Measurements from ENCODE around the gene PCSK1N. TPM values are rescaled to one million over a fixed set of nuclear protein-coding genes. Genes with fewer than 3 reads are reported as not detected.

Gene PCSK1N
- polyA plus RNA-seq, 1 of the 3 experiments (the other 2 are of a cell fraction), result 35.0 TPM

DNA sequence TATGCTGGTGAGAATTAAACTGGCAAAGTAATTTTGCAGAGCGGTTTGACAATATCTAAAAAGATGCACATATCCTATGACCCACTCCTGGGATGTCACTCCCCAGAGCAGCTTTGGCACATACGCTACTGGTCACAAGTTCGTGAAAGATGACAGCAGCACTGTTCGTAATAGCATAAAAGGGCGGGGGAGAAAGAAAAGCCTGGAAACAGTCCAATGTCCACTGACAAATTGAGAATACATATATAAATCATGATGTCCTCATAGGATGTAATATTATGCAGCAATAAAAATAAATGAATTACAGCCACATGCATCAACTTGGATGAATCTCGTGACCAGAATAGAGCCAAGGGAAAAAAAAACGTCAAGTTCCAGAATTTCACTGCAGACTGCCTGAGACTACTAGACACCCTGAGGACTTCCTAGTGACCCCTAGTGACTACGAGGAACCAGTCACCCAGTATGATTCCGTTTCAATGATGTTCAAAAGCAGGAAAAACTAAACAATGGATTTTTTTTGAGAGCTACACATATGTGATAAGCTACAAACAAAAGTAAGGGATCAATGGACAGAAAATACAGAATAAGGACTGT, 1.8 kb downstream of the PCSK1N start:
- Histone ChIP-seq H4K20me1 (ENCODE audit: insufficient read depth) (no peaks in the 10 kb centered on the region), H3K9me2 (no peaks in the 10 kb centered on the region), H3K4me1 (ENCODE audit: control insufficient read depth in 1 of 2, insufficient read depth in 2 of 2, low read depth in 1 of 2, low read length in 1 of 2) (peaks cover 0 to 3% of the 10 kb centered on the region in 2 experiments; a peak in 1 of 4 replicates), H3F3A (replicated peaks; ENCODE audit: insufficient read depth) (no peaks in the 10 kb centered on the region), H3K36me3 (replicated peaks in 1 of 2; ENCODE audit: control insufficient read depth in 1 of 2, insufficient read depth in 2 of 2, low read length in 1 of 2) (no peaks in the 10 kb centered on the region), H3K4me2 (peak overlapping the region; percentile 74), H3K27me3 (ENCODE audit: insufficient read depth) (peaks cover 13% of the 10 kb centered on the region), H3K4me3 (ENCODE audit: low read depth in 2 of 2, low read length in 1 of 2) (peak overlapping the region; percentile 53 to 63; a peak in 1 of 4 replicates), H3K9ac (no peak overlapping the region), H3K27ac (ENCODE audit: low read depth in 2 of 2, low read length in 1 of 2) (no peak overlapping the region), H2AFZ (ENCODE audit: low read depth) (no peak overlapping the region), H3K79me2 (ENCODE audit: insufficient read depth) (no peaks in the 10 kb centered on the region), H3K9me3 (no peaks in the 10 kb centered on the region)
- CTCF ChIA-PET, result interaction anchor here (0.7 to 1.3 kb wide), 3 partner anchors 8 to 24 kb away, joined by 3 to 5 read pairs (median 4); no protein-coding TSS in a partner anchor
- peak; percentile 65 for DNase-seq
- 25% methylated on average over 9 of the region's 9 CpGs for WGBS (ENCODE audit: low lambda C conversion rate)
- POLR2A ChIA-PET, result no interaction called here
- no peak for TF ChIP-seq TAF1 (IDR thresholded peaks at IDR 0.05; ENCODE audit: borderline replicate concordance, low read depth, low read length)
- peak; percentile 25 for TF ChIP-seq RAD21 (IDR thresholded peaks at IDR 0.05; ENCODE audit: low read length)
- no peak for TF ChIP-seq TCF12 (IDR thresholded peaks at IDR 0.05)
- no peak for TF ChIP-seq NRF1 (IDR thresholded peaks at IDR 0.05; ENCODE audit: low read depth, low read length)
- TF ChIP-seq FOSL2 (IDR thresholded peaks at IDR 0.05; ENCODE audit: borderline replicate concordance, low read depth), result no peak
- TF ChIP-seq YY1 (IDR thresholded peaks at IDR 0.05; ENCODE audit: low read depth), result no peak
- no peak for TF ChIP-seq POLR2AphosphoS5 (IDR thresholded peaks at IDR 0.05; ENCODE audit: low read depth, low read length)
- TF ChIP-seq NFIC (IDR thresholded peaks at IDR 0.05; ENCODE audit: borderline replicate concordance), result no peak
- no peak for TF ChIP-seq GATA2 (CRISPR knock-in tag; IDR thresholded peaks at IDR 0.05)

DNA sequence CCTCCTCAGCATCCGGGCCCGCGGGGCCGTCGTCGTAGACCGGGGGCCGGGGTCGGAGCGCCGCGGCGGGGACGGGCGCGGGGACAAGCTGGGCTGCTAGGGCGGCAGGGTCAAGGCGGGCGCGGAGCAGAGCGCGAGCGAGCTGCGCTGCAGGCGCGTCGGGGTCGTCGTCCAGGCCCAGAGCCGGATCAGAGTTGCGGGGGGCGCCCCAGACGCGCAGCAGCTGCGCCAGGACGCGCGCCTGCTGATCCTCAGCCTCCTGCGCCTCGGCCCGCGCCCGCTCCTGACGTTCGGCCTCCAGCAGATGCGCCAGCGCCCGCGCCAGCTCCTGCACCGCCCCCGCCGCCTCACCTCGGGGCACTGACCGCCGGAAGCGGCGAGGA, 3.5 kb downstream of the PCSK1N start:
- ChIA-PET POLR2A (no interaction called here), CTCF (no interaction called here)
- 86% methylated on average over 26 of the region's 57 CpGs for WGBS (ENCODE audit: low lambda C conversion rate)

More for the DNA sequence above, 3.5 kb downstream of the PCSK1N start:
- DNase-seq, result peak; percentile 12
- Histone ChIP-seq H3K79me2 (ENCODE audit: insufficient read depth) (no peaks in the 10 kb centered on the region), H3K9me3 (no peaks in the 10 kb centered on the region), H3F3A (replicated peaks; ENCODE audit: insufficient read depth) (no peaks in the 10 kb centered on the region), H3K9ac (no peak overlapping the region), H3K4me2 (no peak overlapping the region), H2AFZ (ENCODE audit: low read depth) (no peak overlapping the region), H3K27ac (ENCODE audit: low read depth in 2 of 2, low read length in 1 of 2) (no peak overlapping the region), H3K4me3 (ENCODE audit: low read depth in 2 of 2, low read length in 1 of 2) (no peak overlapping the region; a peak in 1 of 4 replicates), H3K9me2 (no peaks in the 10 kb centered on the region), H3K36me3 (replicated peaks in 1 of 2; ENCODE audit: control insufficient read depth in 1 of 2, insufficient read depth in 2 of 2, low read length in 1 of 2) (no peaks in the 10 kb centered on the region), H3K4me1 (ENCODE audit: control insufficient read depth in 1 of 2, insufficient read depth in 2 of 2, low read depth in 1 of 2, low read length in 1 of 2) (peaks cover 0 to 3% of the 10 kb centered on the region in 2 experiments; a peak in 1 of 4 replicates), H4K20me1 (ENCODE audit: insufficient read depth) (no peaks in the 10 kb centered on the region), H3K27me3 (ENCODE audit: insufficient read depth) (peaks cover 18% of the 10 kb centered on the region)
- TF ChIP-seq RXRA (IDR thresholded peaks at IDR 0.05; ENCODE audit: borderline replicate concordance, low read depth), result no peak
- TF ChIP-seq, protein P1, sequence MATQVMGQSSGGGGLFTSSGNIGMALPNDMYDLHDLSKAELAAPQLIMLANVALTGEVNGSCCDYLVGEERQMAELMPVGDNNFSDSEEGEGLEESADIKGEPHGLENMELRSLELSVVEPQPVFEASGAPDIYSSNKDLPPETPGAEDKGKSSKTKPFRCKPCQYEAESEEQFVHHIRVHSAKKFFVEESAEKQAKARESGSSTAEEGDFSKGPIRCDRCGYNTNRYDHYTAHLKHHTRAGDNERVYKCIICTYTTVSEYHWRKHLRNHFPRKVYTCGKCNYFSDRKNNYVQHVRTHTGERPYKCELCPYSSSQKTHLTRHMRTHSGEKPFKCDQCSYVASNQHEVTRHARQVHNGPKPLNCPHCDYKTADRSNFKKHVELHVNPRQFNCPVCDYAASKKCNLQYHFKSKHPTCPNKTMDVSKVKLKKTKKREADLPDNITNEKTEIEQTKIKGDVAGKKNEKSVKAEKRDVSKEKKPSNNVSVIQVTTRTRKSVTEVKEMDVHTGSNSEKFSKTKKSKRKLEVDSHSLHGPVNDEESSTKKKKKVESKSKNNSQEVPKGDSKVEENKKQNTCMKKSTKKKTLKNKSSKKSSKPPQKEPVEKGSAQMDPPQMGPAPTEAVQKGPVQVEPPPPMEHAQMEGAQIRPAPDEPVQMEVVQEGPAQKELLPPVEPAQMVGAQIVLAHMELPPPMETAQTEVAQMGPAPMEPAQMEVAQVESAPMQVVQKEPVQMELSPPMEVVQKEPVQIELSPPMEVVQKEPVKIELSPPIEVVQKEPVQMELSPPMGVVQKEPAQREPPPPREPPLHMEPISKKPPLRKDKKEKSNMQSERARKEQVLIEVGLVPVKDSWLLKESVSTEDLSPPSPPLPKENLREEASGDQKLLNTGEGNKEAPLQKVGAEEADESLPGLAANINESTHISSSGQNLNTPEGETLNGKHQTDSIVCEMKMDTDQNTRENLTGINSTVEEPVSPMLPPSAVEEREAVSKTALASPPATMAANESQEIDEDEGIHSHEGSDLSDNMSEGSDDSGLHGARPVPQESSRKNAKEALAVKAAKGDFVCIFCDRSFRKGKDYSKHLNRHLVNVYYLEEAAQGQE (IDR thresholded peaks at IDR 0.05; ENCODE audit: low read depth, low read length), result no peak
- no peak for TF ChIP-seq RCOR1 (IDR thresholded peaks at IDR 0.05; ENCODE audit: low read length)
- no peak for TF ChIP-seq GATA2 (CRISPR knock-in tag; IDR thresholded peaks at IDR 0.05)
- TF ChIP-seq GABPA (IDR thresholded peaks at IDR 0.05; ENCODE audit: low read depth), result no peak
- no peak for TF ChIP-seq NRF1 (IDR thresholded peaks at IDR 0.05; ENCODE audit: low read depth, low read length)
- TF ChIP-seq EP300 (IDR thresholded peaks at IDR 0.05; ENCODE audit: borderline replicate concordance in 1 of 2, low read depth in 1 of 2, low read length in 1 of 2), result no peak
- TF ChIP-seq EZH2phosphoT487 (IDR thresholded peaks at IDR 0.05; ENCODE audit: borderline replicate concordance, low read depth), result no peak

All from SK-N-SH (cell line).